ENCODE results near the gene SDK2.
"Not testable (repeated sequence)": the region's sequence is repeated elsewhere in the genome, so short reads cannot be mapped to it uniquely, and the experiment has no call there.

The SDK2 gene

GRCh38 chr17:73342050-73342522 lies 302.2 kb downstream of the SDK2 start:
- no peak for DNase-seq (ENCODE audit: low read depth)

GRCh38 chr17:73341350-73342049 lies 302.7 kb downstream of the SDK2 start:
- DNase-seq (ENCODE audit: low read depth), result no peak

- no peak for DNase-seq (ENCODE audit: low read depth)
Observed at GRCh38 chr17:73340093-73340596, 304.1 kb downstream of the SDK2 start.

GRCh38 chr17:73338566-73339197 lies 305.6 kb downstream of the SDK2 start:
- DNase-seq (ENCODE audit: low read depth), result no peak

GRCh38 chr17:73338050-73338521 lies 306.2 kb downstream of the SDK2 start:
- DNase-seq (ENCODE audit: low read depth), result no peak

GRCh38 chr17:73337330-73337710 lies 306.9 kb downstream of the SDK2 start:
- DNase-seq (ENCODE audit: low read depth), result no peak

- no peak for DNase-seq (ENCODE audit: low read depth)
Observed at GRCh38 chr17:73336408-73337329, 307.6 kb downstream of the SDK2 start.

GRCh38 chr17:73335591-73336407 lies 308.4 kb downstream of the SDK2 start:
- no peak for DNase-seq (ENCODE audit: low read depth)

GRCh38 chr17:73334771-73335513 lies 309.3 kb downstream of the SDK2 start:
- no peak for DNase-seq (ENCODE audit: low read depth)

GRCh38 chr17:73333445-73333844 lies 310.8 kb downstream of the SDK2 start:
- DNase-seq (ENCODE audit: low read depth), result not testable (repeated sequence)

- no peak for DNase-seq (ENCODE audit: low read depth)
Observed at GRCh38 chr17:73331060-73331459, 313.2 kb downstream of the SDK2 start.

GRCh38 chr17:73327676-73328075 lies 316.6 kb downstream of the SDK2 start:
- no peak for DNase-seq (ENCODE audit: low read depth)

GRCh38 chr17:73325527-73325842 lies 318.8 kb downstream of the SDK2 start:
- no peak for DNase-seq (ENCODE audit: low read depth)

- no peak for DNase-seq (ENCODE audit: low read depth)
Observed at GRCh38 chr17:73324711-73325526, 319.3 kb downstream of the SDK2 start.

- DNase-seq (ENCODE audit: low read depth), result no peak
Observed at GRCh38 chr17:73324160-73324475, 320.1 kb downstream of the SDK2 start.

- DNase-seq (ENCODE audit: low read depth), result no peak
Observed at GRCh38 chr17:73323409-73324159, 320.7 kb downstream of the SDK2 start.

GRCh38 chr17:73320601-73321264 lies 323.5 kb downstream of the SDK2 start:
- no peak for DNase-seq (ENCODE audit: low read depth)

- no peak for DNase-seq (ENCODE audit: low read depth)
Observed at GRCh38 chr17:73319766-73320165, 324.5 kb downstream of the SDK2 start.

GRCh38 chr17:73318836-73319235 lies 325.4 kb downstream of the SDK2 start:
- no peak for DNase-seq (ENCODE audit: low read depth)

Data from stimulated activated CD8-positive, alpha-beta memory T cell treated with anti-CD3 and anti-CD28 coated beads, Interleukin-15, amount 100 ng/mL, for 24 hours (primary cell).